Astrocyte (in vitro differentiated cells and primary cell): ENCODE results near the gene MYH9. TPM values are rescaled to one million over a fixed set of nuclear protein-coding genes. Genes with fewer than 3 reads are reported as not detected.
A peak's percentile ranks its signal among the peaks of the same experiment; 100 is the strongest.

ENCODE experiments used
- DNase-seq: peaks from one replicate; pipeline ENCODE4 v3.0.0-alpha.2; 2010; ENCODE audit warnings: low read depth
- FAIRE-seq: peaks from 2 replicates; lab custom pipeline; 2011; peaks lifted over from hg19 to GRCh38; lab: Jason Lieb, UNC
- H2AFZ ChIP-seq: 2 replicates; pipeline ENCODE4 v1.6.0; 2012; ENCODE audit warnings: low read depth, low read length, inconsistent platforms
- H3K27ac ChIP-seq: 2 replicates; pipeline ENCODE4 v1.5.1; 2011; ENCODE audit warnings: low read depth, low read length, inconsistent platforms
- H3K27me3 ChIP-seq: 2 replicates; pipeline ENCODE4 v1.6.0; 2011; ENCODE audit warnings: low read length, inconsistent platforms; ENCODE audit not compliant: insufficient read depth
- H3K36me3 ChIP-seq: 2 replicates; pipeline ENCODE4 v1.5.1; 2011; ENCODE audit warnings: low read length, inconsistent platforms; ENCODE audit not compliant: insufficient read depth
- H3K4me1 ChIP-seq: 2 replicates; pipeline ENCODE4 v1.5.1; 2011; ENCODE audit warnings: low read length, inconsistent platforms; ENCODE audit not compliant: insufficient read depth
- H3K4me2 ChIP-seq: 2 replicates; pipeline ENCODE4 v1.6.0; 2012; ENCODE audit warnings: low read length, inconsistent platforms
- H3K4me3 ChIP-seq: 2 replicates; pipeline ENCODE4 v1.5.1; 2011; ENCODE audit warnings: low read depth, mild to moderate bottlenecking, low read length, inconsistent platforms; ENCODE audit not compliant: insufficient read depth
- H3K79me2 ChIP-seq: 2 replicates; pipeline ENCODE4 v1.6.0; 2012; ENCODE audit warnings: mild to moderate bottlenecking, low read length, inconsistent platforms; ENCODE audit not compliant: insufficient read depth
- H3K9ac ChIP-seq: 2 replicates; pipeline ENCODE4 v1.6.0; 2012; ENCODE audit warnings: mild to moderate bottlenecking, low read length, inconsistent platforms
- H3K9me3 ChIP-seq: 2 replicates; pipeline ENCODE4 v1.5.1; 2012; ENCODE audit warnings: low read depth, mild to moderate bottlenecking, low read length, inconsistent platforms; ENCODE audit not compliant: insufficient read depth
- H4K20me1 ChIP-seq: 2 replicates; pipeline ENCODE4 v1.6.0; 2012; ENCODE audit warnings: low read length, inconsistent platforms; ENCODE audit not compliant: insufficient read depth
- H3K27ac Mint-ChIP-seq: one replicate; pipeline ENCODE4 v1.8.0; 2021; ENCODE audit warnings: mild to moderate bottlenecking, mixed read lengths; ENCODE audit not compliant: unreplicated experiment
- H3K27me3 Mint-ChIP-seq: one replicate; pipeline ENCODE4 v1.8.0; 2021; ENCODE audit warnings: low read depth, mixed read lengths; ENCODE audit not compliant: unreplicated experiment
- H3K36me3 Mint-ChIP-seq: one replicate; pipeline ENCODE4 v1.8.0; 2021; ENCODE audit warnings: low read depth, mixed read lengths; ENCODE audit not compliant: unreplicated experiment
- H3K4me1 Mint-ChIP-seq: one replicate; pipeline ENCODE4 v1.8.0; 2021; ENCODE audit warnings: low read depth, mixed read lengths; ENCODE audit not compliant: unreplicated experiment
- H3K4me3 Mint-ChIP-seq: one replicate; pipeline ENCODE4 v1.8.0; 2021; ENCODE audit warnings: mild to moderate bottlenecking, moderate library complexity, mixed read lengths; ENCODE audit not compliant: unreplicated experiment
- H3K9me3 Mint-ChIP-seq: one replicate; pipeline ENCODE4 v1.8.0; 2021; ENCODE audit warnings: mild to moderate bottlenecking, mixed read lengths; ENCODE audit not compliant: unreplicated experiment
- EZH2 ChIP-seq: IDR thresholded peaks from 2 replicates; pipeline ENCODE4 v1.6.1; 2012; ENCODE audit warnings: mild to moderate bottlenecking, low read length, inconsistent platforms; ENCODE audit not compliant: insufficient read depth
- total RNA-seq: library from RNA; stranded (reverse); gene quantifications from 2 replicates; pipeline ENCODE4 v1.2.1, GENCODE V29; 2021
- TF ChIP-seq, protein P1 (sequence below): IDR thresholded peaks from 2 replicates; pipeline ENCODE4 v1.5.1; 2011; ENCODE audit warnings: low read depth, mild to moderate bottlenecking, inconsistent platforms, low read length, moderate library complexity; ENCODE audit not compliant: insufficient read depth

The MYH9 gene
- total RNA-seq, 1 donor from 2014 or later = 2,278 TPM

DNA sequence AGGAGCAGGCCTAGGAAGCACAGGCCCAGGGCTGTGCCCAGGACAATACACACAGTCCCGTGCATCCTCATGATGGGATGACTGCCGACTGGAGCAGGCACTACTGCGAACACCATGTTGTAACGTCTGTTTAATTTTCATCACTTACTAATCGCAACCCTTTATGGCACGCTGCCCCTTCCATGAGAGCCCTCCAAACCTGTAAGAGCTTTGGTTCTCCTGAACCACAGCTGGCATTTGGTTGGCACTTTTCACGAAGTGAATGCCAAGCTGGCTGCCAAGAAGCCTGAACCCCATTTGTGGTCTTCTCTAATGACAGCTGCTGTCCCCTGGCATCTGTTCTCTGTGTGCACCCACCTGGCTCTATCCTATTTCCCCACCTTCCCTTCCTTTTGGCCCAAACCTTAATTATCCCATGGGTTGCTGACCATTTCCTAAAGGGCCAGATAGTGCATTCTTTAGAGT is 98.3 kb downstream of the MYH9 start:
- H3K4me1 Mint-ChIP-seq = peaks cover 25% of the 10 kb centered on the region
- peaks cover 73% of the 10 kb centered on the region for H3K36me3 ChIP-seq
- H3K4me3 Mint-ChIP-seq = no peak overlapping the region
- no peak overlapping the region for H2AFZ ChIP-seq
- H3K27me3 ChIP-seq = no peaks in the 10 kb centered on the region
- DNase-seq = no peak
- H3K27ac ChIP-seq = no peak overlapping the region
- H4K20me1 ChIP-seq = peaks cover 86% of the 10 kb centered on the region
- H3K36me3 Mint-ChIP-seq = peaks cover 40% of the 10 kb centered on the region
- no peak overlapping the region for H3K4me2 ChIP-seq
- peak overlapping the region; percentile 91 for H3K27ac Mint-ChIP-seq
- no peak for FAIRE-seq
- H3K4me1 ChIP-seq = no peaks in the 10 kb centered on the region
- H3K4me3 ChIP-seq = no peak overlapping the region
- H3K79me2 ChIP-seq = peaks cover 73% of the 10 kb centered on the region
- H3K9me3 ChIP-seq = no peaks in the 10 kb centered on the region
- TF ChIP-seq EZH2 = no peak
- TF ChIP-seq, protein P1, sequence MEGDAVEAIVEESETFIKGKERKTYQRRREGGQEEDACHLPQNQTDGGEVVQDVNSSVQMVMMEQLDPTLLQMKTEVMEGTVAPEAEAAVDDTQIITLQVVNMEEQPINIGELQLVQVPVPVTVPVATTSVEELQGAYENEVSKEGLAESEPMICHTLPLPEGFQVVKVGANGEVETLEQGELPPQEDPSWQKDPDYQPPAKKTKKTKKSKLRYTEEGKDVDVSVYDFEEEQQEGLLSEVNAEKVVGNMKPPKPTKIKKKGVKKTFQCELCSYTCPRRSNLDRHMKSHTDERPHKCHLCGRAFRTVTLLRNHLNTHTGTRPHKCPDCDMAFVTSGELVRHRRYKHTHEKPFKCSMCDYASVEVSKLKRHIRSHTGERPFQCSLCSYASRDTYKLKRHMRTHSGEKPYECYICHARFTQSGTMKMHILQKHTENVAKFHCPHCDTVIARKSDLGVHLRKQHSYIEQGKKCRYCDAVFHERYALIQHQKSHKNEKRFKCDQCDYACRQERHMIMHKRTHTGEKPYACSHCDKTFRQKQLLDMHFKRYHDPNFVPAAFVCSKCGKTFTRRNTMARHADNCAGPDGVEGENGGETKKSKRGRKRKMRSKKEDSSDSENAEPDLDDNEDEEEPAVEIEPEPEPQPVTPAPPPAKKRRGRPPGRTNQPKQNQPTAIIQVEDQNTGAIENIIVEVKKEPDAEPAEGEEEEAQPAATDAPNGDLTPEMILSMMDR = no peak
- H3K9ac ChIP-seq = no peak overlapping the region
- H3K9me3 Mint-ChIP-seq = no peaks in the 10 kb centered on the region
- no peaks in the 10 kb centered on the region for H3K27me3 Mint-ChIP-seq

DNA sequence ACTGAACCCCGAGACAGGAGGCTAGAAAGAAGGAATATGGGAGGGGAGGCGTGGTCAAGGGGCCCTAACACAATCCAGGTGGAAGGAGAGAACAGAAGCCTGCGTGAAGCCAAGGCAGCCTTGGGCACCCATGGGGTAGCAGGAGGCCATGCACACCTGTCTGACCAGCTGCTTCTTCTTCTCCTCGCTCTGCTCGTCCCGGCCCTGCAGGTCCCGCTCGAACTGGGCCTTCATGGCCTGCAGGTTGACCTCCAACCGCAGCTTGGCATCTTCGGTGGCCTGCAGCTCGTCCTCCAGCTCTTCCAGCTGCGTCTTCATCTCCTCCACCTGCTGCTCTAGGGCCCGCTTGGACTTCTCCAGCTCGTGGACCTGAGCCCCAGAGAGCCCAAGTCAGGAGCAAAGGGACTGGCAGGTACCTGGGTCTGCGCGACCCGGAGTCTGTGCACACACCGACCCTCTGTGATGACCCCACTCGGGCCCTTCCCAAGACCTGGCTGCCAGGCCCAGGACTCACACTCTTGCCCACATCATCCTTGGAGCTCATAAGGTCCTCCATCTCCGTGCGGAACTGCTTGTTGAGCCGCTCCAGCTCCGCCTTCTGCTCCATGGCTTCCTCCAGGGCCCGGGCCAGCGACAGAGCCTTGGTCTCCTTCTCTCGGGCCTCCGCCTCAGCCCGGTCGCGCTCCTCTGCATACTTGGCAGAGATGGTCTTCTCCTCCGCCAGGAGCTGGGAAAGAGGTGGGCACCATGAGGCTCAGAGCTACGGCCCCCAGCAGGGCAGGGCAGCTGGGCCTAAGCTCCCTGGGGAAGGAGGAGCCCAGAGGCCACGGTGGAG is 99.0 kb downstream of the MYH9 start:
- H3K4me2 ChIP-seq = no peak overlapping the region
- FAIRE-seq = no peak
- no peak overlapping the region for H3K27ac ChIP-seq
- peaks cover 25% of the 10 kb centered on the region for H3K4me1 Mint-ChIP-seq
- no peak overlapping the region for H3K4me3 Mint-ChIP-seq
- H3K9me3 ChIP-seq = no peaks in the 10 kb centered on the region
- H2AFZ ChIP-seq = no peak overlapping the region
- DNase-seq = no peak
- H3K9me3 Mint-ChIP-seq = no peaks in the 10 kb centered on the region
- H3K27me3 Mint-ChIP-seq = no peaks in the 10 kb centered on the region
- no peak overlapping the region for H3K4me3 ChIP-seq
- H3K79me2 ChIP-seq = peaks cover 70% of the 10 kb centered on the region
- H3K4me1 ChIP-seq = no peaks in the 10 kb centered on the region
- no peak for TF ChIP-seq EZH2
- TF ChIP-seq, protein P1 = no peak
- peaks cover 40% of the 10 kb centered on the region for H3K36me3 Mint-ChIP-seq
- no peak overlapping the region for H3K27ac Mint-ChIP-seq
- H4K20me1 ChIP-seq = peaks cover 86% of the 10 kb centered on the region
- H3K36me3 ChIP-seq = peaks cover 73% of the 10 kb centered on the region
- H3K27me3 ChIP-seq = no peaks in the 10 kb centered on the region
- H3K9ac ChIP-seq = no peak overlapping the region
